B cell (primary cell): ENCODE data around the gene SFXN4. TPM values are rescaled to one million over a fixed set of nuclear protein-coding genes. Genes with fewer than 3 reads are reported as not detected.

Experiments
- ATAC-seq: fragments of 200-7000 bp; cut with Tn5 transposase; one replicate; pipeline ENCODE4 v1.10.0; 2021; ENCODE audit warnings: low read depth, mild to moderate bottlenecking, moderate number of reproducible peaks, moderate library complexity
- CTCF ChIA-PET: fragments of 350-600 bp; sonication (Branson Sonifier 250); formaldehyde crosslinking; loops from one replicate; lab custom pipeline; 2021; ENCODE audit warnings: antibody characterized with exemption, inconsistent platforms; lab: Charles Lee
- POLR2A ChIA-PET: fragments of 350-600 bp; sonication (Branson Sonifier 250); formaldehyde crosslinking; loops from one replicate; lab custom pipeline; 2021; ENCODE audit warnings: antibody characterized with exemption; lab: Charles Lee
- DNase-seq: peaks from one replicate; pipeline ENCODE4 v3.0.0; 2013
- H2AFZ ChIP-seq: 2 replicates; pipeline ENCODE4 v1.6.1; 2012; ENCODE audit warnings: mild to moderate bottlenecking, low read depth, low read length; ENCODE audit not compliant: insufficient read depth, poor library complexity, severe bottlenecking
- H3K27ac ChIP-seq, 2 donors: 1 replicate in 1 of 2; 2 replicates in 1 of 2; pipeline ENCODE4 v1.5.1; 2012 to 2013; ENCODE audit warnings: low read length in 2 of 2, mild to moderate bottlenecking in 2 of 2, moderate library complexity in 1 of 2
- H3K27me3 ChIP-seq, 4 experiments: fragments of 200-600 bp in 1 of 4; sonication (generic) in 1 of 4; replicated peaks in 1 of 4; 1 replicate in 2 of 4; 2 replicates in 2 of 4; pipeline versions ENCODE4 v1.6.1 to v1.7.0; 2013 to 2016; ENCODE audit warnings: low read length in 3 of 4, mild to moderate bottlenecking in 2 of 4, mixed read lengths in 1 of 4, moderate library complexity in 1 of 4; ENCODE audit not compliant: insufficient read depth in 4 of 4, control insufficient read depth in 3 of 4; ENCODE audit errors: control extremely low read depth in 1 of 4
- H3K36me3 ChIP-seq, 2 experiments: replicated peaks in 1 of 2; 1 replicate in 1 of 2; 2 replicates in 1 of 2; pipeline versions ENCODE4 v1.6.1 to v1.7.1; 2013; ENCODE audit warnings: low read length in 1 of 2; ENCODE audit not compliant: insufficient read depth in 2 of 2, control insufficient read depth in 1 of 2; ENCODE audit errors: control extremely low read depth in 1 of 2, extremely low read depth in 1 of 2
- H3K4me1 ChIP-seq, 2 donors: fragments of 200-600 bp in 1 of 2; sonication (generic) in 1 of 2; 1 replicate in 1 of 2; 2 replicates in 1 of 2; pipeline versions ENCODE4 v1.5.1 to v1.6.1; 2013 to 2017; ENCODE audit warnings: low read length in 2 of 2; ENCODE audit not compliant: control insufficient read depth in 2 of 2, insufficient read depth in 2 of 2
- H3K4me2 ChIP-seq: replicated peaks from 2 replicates; pipeline ENCODE3; 2012; ENCODE audit warnings: mild to moderate bottlenecking, low read depth, low read length; ENCODE audit not compliant: poor library complexity, severe bottlenecking
- H3K4me3 ChIP-seq, 5 experiments: fragments of 200-600 bp in 1 of 5; sonication (generic) in 1 of 5; 1 replicate in 3 of 5; 2 replicates in 2 of 5; pipeline versions ENCODE4 v1.5.1 to v1.7.0; 2011 to 2016; ENCODE audit warnings: low read length in 4 of 5, mild to moderate bottlenecking in 4 of 5, low read depth in 2 of 5, control low read depth in 1 of 5, moderate library complexity in 1 of 5; ENCODE audit not compliant: insufficient read depth in 1 of 5; ENCODE audit errors: control extremely low read depth in 1 of 5, extremely low read depth in 1 of 5
- H3K79me2 ChIP-seq: fragments of 200-600 bp; sonication (generic); one replicate; pipeline ENCODE4 v1.6.0; 2016; ENCODE audit warnings: low read length; ENCODE audit not compliant: control insufficient read depth, insufficient read depth
- H3K9ac ChIP-seq: fragments of 200-600 bp; sonication (generic); 2 replicates; pipeline ENCODE4 v1.6.1; 2017; ENCODE audit warnings: mild to moderate bottlenecking, low read length, moderate library complexity
- H3K9me3 ChIP-seq, 3 donors: one replicate each; pipeline versions ENCODE4 v1.6.1 to v1.7.1; 2013; ENCODE audit warnings: low read length in 2 of 3; ENCODE audit not compliant: control insufficient read depth in 2 of 3, insufficient read depth in 1 of 3; ENCODE audit errors: control extremely low read depth in 1 of 3
- H4K20me1 ChIP-seq: 2 replicates; pipeline ENCODE4 v1.6.0; 2012; ENCODE audit warnings: mild to moderate bottlenecking, low read length; ENCODE audit not compliant: insufficient read depth, control insufficient read depth, poor library complexity, severe bottlenecking
- H3K27ac Mint-ChIP-seq: one replicate; pipeline ENCODE4 v1.8.0; 2021; ENCODE audit warnings: mixed read lengths
- H3K27me3 Mint-ChIP-seq: one replicate; pipeline ENCODE4 v1.8.0; 2021; ENCODE audit warnings: mixed read lengths
- H3K4me1 Mint-ChIP-seq: one replicate; pipeline ENCODE4 v1.8.0; 2021; ENCODE audit warnings: mixed read lengths
- H3K4me3 Mint-ChIP-seq: one replicate; pipeline ENCODE4 v1.8.0; 2021; ENCODE audit warnings: mixed read lengths
- H3K9me3 Mint-ChIP-seq: one replicate; pipeline ENCODE4 v1.8.0; 2022; ENCODE audit warnings: mixed read lengths; ENCODE audit not compliant: insufficient read depth
- EZH2 ChIP-seq: IDR thresholded peaks from 2 replicates; pipeline ENCODE4 v1.6.1; 2012; ENCODE audit warnings: borderline replicate concordance, low read depth, mild to moderate bottlenecking, moderate library complexity, low read length; ENCODE audit not compliant: insufficient read depth, poor library complexity, severe bottlenecking
- WGBS: methylation state at CpG from one replicate; pipeline ENCODE4 v1.1.5; 2013; ENCODE audit warnings: missing lambda C conversion rate; ENCODE audit not compliant: insufficient coverage; 5-methylcytosine and 5-hydroxymethylcytosine counted together
- intact Hi-C: fragments of 100-400 bp; cut with micrococcal nuclease; formaldehyde crosslinking; loops from one replicate; pipeline ENCODE4 v1.10.0; 2022
- polyA plus RNA-seq: library from polyadenylated mRNA; depleted of rRNA; stranded (reverse); fragments of >200 nt; gene quantifications from 2 replicates; pipeline ENCODE4 v1.2.3, GENCODE V29; 2012
- total RNA-seq, 2 donors: library from RNA; stranded (reverse); fragments of 120-200 nt in 1 of 2; gene quantifications; 1 replicate in 1 of 2; 2 replicates in 1 of 2; pipeline versions ENCODE4 v1.2.3 to v1.2.4, GENCODE V29; 2013 to 2022
- TF ChIP-seq, protein P1 (sequence below): fragments of 200-600 bp; IDR thresholded peaks from one replicate; pipeline ENCODE4 v1.8.0; 2022; ENCODE audit warnings: antibody characterized with exemption, mild to moderate bottlenecking

The SFXN4 gene
- total and polyA plus RNA-seq, 2 donors (not counting 1 experiment from before 2014, with no cell fraction given) = 9.8 to 15.4 TPM

GRCh38 chr10:119166564-119166963, 1.1 kb upstream of the SFXN4 start:
- no peak overlapping the region for H3K9ac ChIP-seq
- ChIA-PET CTCF (interaction anchor here (1.5 to 1.9 kb wide), 2 partner anchors 31 to 323 kb away, joined by 5 to 6 read pairs; no protein-coding TSS in a partner anchor), POLR2A (no interaction called here)
- ATAC-seq (no peak), DNase-seq (no peak)
- H3K27ac ChIP-seq = no peak overlapping the region
- Mint-ChIP-seq H3K4me1 (peaks cover 20% of the 10 kb centered on the region), H3K9me3 (no peaks in the 10 kb centered on the region), H3K27me3 (no peaks in the 10 kb centered on the region), H3K27ac (peak overlapping the region; percentile 93), H3K4me3 (peak overlapping the region; percentile 96)
- peak overlapping the region in 1 of 5 experiments; percentile 79 for H3K4me3 ChIP-seq
- WGBS = 77% methylated on average over 7 of the region's 8 CpGs
- peaks cover 6 to 30% of the 10 kb centered on the region in 2 experiments for H3K36me3 ChIP-seq
- H3K27me3 ChIP-seq = no peaks in the 10 kb centered on the region
- H3K4me1 ChIP-seq = peaks cover 7 to 19% of the 10 kb centered on the region in 2 donors
- TF ChIP-seq, protein P1, sequence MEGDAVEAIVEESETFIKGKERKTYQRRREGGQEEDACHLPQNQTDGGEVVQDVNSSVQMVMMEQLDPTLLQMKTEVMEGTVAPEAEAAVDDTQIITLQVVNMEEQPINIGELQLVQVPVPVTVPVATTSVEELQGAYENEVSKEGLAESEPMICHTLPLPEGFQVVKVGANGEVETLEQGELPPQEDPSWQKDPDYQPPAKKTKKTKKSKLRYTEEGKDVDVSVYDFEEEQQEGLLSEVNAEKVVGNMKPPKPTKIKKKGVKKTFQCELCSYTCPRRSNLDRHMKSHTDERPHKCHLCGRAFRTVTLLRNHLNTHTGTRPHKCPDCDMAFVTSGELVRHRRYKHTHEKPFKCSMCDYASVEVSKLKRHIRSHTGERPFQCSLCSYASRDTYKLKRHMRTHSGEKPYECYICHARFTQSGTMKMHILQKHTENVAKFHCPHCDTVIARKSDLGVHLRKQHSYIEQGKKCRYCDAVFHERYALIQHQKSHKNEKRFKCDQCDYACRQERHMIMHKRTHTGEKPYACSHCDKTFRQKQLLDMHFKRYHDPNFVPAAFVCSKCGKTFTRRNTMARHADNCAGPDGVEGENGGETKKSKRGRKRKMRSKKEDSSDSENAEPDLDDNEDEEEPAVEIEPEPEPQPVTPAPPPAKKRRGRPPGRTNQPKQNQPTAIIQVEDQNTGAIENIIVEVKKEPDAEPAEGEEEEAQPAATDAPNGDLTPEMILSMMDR = no peak
- no peak for TF ChIP-seq EZH2
- intact Hi-C loops = loop anchor here (5.0 kb wide), 2 partner anchors 106 to 414 kb away; partner anchors contain the start of gene CACUL1
- H3K9me3 ChIP-seq = no peaks in the 10 kb centered on the region
- peak overlapping the region; percentile 98 for H2AFZ ChIP-seq
- H4K20me1 ChIP-seq = no peaks in the 10 kb centered on the region
- H3K4me2 ChIP-seq = peak overlapping the region; percentile 90
- no peaks in the 10 kb centered on the region for H3K79me2 ChIP-seq

DNA sequence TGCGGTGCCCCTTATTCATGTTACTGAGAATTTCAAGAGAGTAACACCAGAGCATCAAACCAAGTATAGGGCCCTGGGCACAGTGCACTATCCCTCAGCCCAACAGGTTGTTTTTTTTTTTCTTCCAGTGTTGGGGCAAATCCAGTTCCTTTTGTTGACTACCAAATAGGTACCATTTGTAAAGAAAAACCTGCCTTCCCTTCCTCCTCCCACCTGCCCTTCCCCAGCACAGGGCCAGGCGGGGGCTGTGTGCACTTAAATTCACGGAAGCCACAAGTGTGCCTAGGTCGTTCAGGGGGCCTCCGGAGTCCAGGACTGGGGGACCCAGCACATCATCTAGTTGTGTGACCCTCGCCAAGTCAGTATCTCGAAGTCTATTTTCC, 595 bp upstream of the SFXN4 start:
- Histone ChIP-seq H3K9me3 (no peaks in the 10 kb centered on the region), H2AFZ (peak overlapping the region; percentile 98), H3K4me3 (peak overlapping the region; percentile 46 to 86 (median 79)), H3K9ac (peak overlapping the region; percentile 93), H3K27me3 (no peaks in the 10 kb centered on the region), H3K79me2 (no peaks in the 10 kb centered on the region), H3K36me3 (peaks cover 5 to 26% of the 10 kb centered on the region in 2 experiments), H3K4me2 (peak overlapping the region; percentile 90), H3K4me1 (peaks cover 7 to 19% of the 10 kb centered on the region in 2 donors), H4K20me1 (no peaks in the 10 kb centered on the region), H3K27ac (peak overlapping the region; percentile 72 to 80)
- ATAC-seq = peak; percentile 1
- H3K4me3 Mint-ChIP-seq = peak overlapping the region; percentile 96
- no peak for DNase-seq
- H3K9me3 Mint-ChIP-seq = no peaks in the 10 kb centered on the region
- no peaks in the 10 kb centered on the region for H3K27me3 Mint-ChIP-seq
- POLR2A ChIA-PET = interaction anchor here (0.6 kb wide), 1 partner anchor 242 kb away, joined by 5 read pairs; no protein-coding TSS in a partner anchor
- TF ChIP-seq EZH2 = no peak
- TF ChIP-seq, protein P1 = no peak
- peaks cover 20% of the 10 kb centered on the region for H3K4me1 Mint-ChIP-seq
- CTCF ChIA-PET = interaction anchor here (1.5 to 1.6 kb wide), 2 partner anchors 32 to 323 kb away, joined by 5 to 6 read pairs; no protein-coding TSS in a partner anchor
- peak overlapping the region; percentile 93 for H3K27ac Mint-ChIP-seq
- intact Hi-C loops = loop anchor here (5.0 kb wide), 2 partner anchors 106 to 414 kb away; partner anchors contain the start of gene CACUL1
- WGBS = 71% methylated on average over 7 of the region's 7 CpGs
